Activated CD8-positive, alpha-beta memory T cell treated with anti-CD3 and anti-CD28 coated beads, Interleukin-2, amount 10 ng/mL, durations not matched to agents 7 days and 5 days (primary cell): Measurements from ENCODE around the gene GPC3. TPM values are rescaled to one million over a fixed set of nuclear protein-coding genes. Genes with fewer than 3 reads are reported as not detected.

Source experiments
- ATAC-seq: fragments of 150-1000 bp; cut with Tn5 transposase; one replicate; pipeline ENCODE4 v1.10.0; 2021; ENCODE audit warnings: moderate library complexity
- CTCF ChIA-PET: fragments of 350-600 bp; sonication (Branson Sonifier 250); formaldehyde crosslinking; loops from one replicate; lab custom pipeline; 2021; ENCODE audit warnings: antibody characterized with exemption; lab: Charles Lee
- DNase-seq: peaks from one replicate; pipeline ENCODE4 v3.0.0-alpha.2; 2020
- H3K27ac Mint-ChIP-seq: one replicate; pipeline ENCODE4 v1.8.0; 2021; ENCODE audit warnings: mild to moderate bottlenecking, mixed read lengths
- H3K27me3 Mint-ChIP-seq: one replicate; pipeline ENCODE4 v1.8.0; 2021; ENCODE audit warnings: mixed read lengths
- H3K36me3 Mint-ChIP-seq: one replicate; pipeline ENCODE4 v1.8.0; 2021; ENCODE audit warnings: mild to moderate bottlenecking, mixed read lengths
- H3K4me1 Mint-ChIP-seq: one replicate; pipeline ENCODE4 v1.8.0; 2021; ENCODE audit warnings: mixed read lengths
- H3K4me3 Mint-ChIP-seq: one replicate; pipeline ENCODE4 v1.8.0; 2021; ENCODE audit warnings: mild to moderate bottlenecking, moderate library complexity, mixed read lengths
- H3K9me3 Mint-ChIP-seq: one replicate; pipeline ENCODE4 v1.8.0; 2022; ENCODE audit warnings: low read depth, mixed read lengths
- total RNA-seq, 2 experiments: library from RNA; stranded (reverse); gene quantifications; one replicate each; pipeline ENCODE4 v1.2.3, GENCODE V29; 2021

GPC3 gene
- total RNA-seq, 2 experiments from 2014 or later = not detected

DNA sequence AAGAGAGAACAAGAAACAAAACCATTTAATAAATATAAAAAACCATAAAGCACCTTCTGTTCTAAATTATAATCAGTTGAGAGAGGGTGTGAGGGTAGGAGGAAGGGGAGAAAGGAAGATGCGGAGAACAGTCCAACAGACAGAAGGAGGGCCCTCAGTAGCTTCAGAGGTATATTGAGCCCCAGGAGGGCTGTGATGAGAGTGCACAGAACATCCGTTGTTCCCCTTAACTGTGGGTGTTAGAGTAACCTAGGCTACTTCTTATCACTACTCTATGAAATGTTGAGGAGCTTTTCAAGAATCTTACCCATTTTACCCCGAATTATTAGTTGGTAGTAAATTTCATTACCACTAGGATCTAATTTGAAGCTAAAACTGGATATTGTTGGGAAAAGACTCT, 13.8 kb downstream of the GPC3 start:
- CTCF ChIA-PET = no interaction called here
- H3K4me3 Mint-ChIP-seq = no peak overlapping the region
- no peak for DNase-seq
- H3K36me3 Mint-ChIP-seq = no peaks in the 10 kb centered on the region
- no peaks in the 10 kb centered on the region for H3K4me1 Mint-ChIP-seq
- no peak overlapping the region for H3K27ac Mint-ChIP-seq
- H3K27me3 Mint-ChIP-seq = peaks cover 4% of the 10 kb centered on the region
- H3K9me3 Mint-ChIP-seq = no peaks in the 10 kb centered on the region
- no peak for ATAC-seq

DNA sequence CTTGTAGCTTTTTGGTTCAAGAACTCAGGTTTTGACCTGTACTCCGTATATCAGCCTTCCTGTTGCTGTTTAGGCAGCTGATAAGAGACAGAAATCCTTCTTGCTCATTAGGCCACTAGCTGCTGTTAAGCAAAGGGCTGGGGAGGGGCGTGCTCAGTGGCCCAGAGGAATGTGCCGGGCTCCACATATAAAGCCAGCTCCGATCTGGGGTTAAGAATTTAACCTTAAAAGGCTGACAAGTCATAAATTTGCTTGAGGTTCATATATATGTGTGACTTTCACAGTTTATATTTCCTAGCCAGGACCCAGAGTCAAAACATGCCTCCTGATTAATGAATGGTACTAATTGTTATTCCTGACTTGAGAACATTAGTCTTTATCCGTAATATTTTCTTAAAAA, 15.3 kb downstream of the GPC3 start:
- Mint-ChIP-seq H3K27ac (no peak overlapping the region), H3K36me3 (no peaks in the 10 kb centered on the region), H3K27me3 (peaks cover 4% of the 10 kb centered on the region), H3K4me1 (no peaks in the 10 kb centered on the region), H3K9me3 (no peaks in the 10 kb centered on the region), H3K4me3 (no peak overlapping the region)
- ATAC-seq (no peak), DNase-seq (no peak)
- CTCF ChIA-PET = no interaction called here

DNA sequence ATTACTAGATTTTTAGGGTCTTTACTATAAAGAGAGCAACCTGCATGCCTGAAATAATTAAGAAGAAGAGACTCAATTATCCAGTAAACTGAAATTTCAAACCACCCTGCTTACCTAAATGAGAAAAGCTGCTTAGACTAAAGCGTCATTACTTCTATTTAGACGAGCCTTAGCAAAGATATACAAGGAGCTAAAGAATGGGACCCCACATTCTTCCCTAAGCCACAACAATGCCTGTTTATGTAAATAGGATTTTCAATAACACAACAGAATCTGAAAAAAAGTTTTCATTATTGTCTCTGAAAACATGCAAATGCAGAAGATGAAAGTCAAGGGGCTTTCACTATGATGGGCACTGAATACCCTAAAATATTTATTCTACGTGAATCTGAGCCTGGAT, 16.2 kb downstream of the GPC3 start:
- H3K27me3 Mint-ChIP-seq = peaks cover 4% of the 10 kb centered on the region
- no peak overlapping the region for H3K27ac Mint-ChIP-seq
- no peak for ATAC-seq
- no peaks in the 10 kb centered on the region for H3K36me3 Mint-ChIP-seq
- DNase-seq = no peak
- CTCF ChIA-PET = no interaction called here
- H3K9me3 Mint-ChIP-seq = no peaks in the 10 kb centered on the region
- no peaks in the 10 kb centered on the region for H3K4me1 Mint-ChIP-seq
- H3K4me3 Mint-ChIP-seq = no peak overlapping the region

DNA sequence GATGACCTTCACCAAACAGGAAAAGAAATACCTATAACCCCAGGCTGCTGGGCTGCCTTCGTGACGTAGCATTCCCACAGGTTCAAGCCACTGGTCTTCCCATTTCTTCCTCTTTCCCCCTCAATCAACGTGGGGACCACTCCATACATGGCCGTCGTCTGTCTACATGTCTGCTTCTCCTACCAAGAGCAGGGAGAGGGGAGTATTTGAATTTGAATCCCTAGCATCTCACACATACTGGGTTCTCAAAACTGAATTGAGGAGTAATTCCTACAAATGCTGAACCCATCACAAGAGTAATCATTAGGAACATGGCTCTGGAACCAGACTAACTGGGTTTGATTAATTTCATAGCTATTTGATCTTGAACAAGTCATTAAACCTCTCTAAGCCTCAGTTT, 17.3 kb downstream of the GPC3 start:
- H3K4me1 Mint-ChIP-seq = no peaks in the 10 kb centered on the region

DNA sequence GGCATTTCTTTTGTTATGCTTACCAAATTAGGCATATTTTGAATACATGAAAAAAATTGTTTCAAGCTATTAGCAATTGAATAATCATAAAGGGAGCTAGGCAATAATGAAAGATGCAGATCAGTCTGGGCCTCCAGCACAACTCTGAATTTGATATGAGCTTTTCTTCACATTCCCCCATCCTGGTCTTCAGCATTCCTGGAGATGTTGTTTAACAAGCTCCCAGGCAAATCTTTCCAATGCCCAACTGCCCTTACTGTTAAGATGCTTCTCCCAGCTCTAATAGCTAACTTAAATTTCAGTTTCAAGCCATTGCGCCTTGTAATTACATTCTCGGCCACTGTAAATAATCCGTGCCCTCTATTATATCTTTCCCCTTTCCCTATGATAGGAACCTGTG, 19.2 kb downstream of the GPC3 start:
- Mint-ChIP-seq H3K9me3 (no peaks in the 10 kb centered on the region), H3K27me3 (peaks cover 4% of the 10 kb centered on the region), H3K4me3 (no peak overlapping the region), H3K4me1 (no peaks in the 10 kb centered on the region), H3K27ac (no peak overlapping the region), H3K36me3 (no peaks in the 10 kb centered on the region)
- CTCF ChIA-PET = no interaction called here
- ATAC-seq (no peak), DNase-seq (no peak)

More for the DNA sequence above, 17.3 kb downstream of the GPC3 start:
- DNase-seq = no peak
- Mint-ChIP-seq H3K36me3 (no peaks in the 10 kb centered on the region), H3K9me3 (no peaks in the 10 kb centered on the region), H3K27me3 (peaks cover 4% of the 10 kb centered on the region), H3K4me3 (no peak overlapping the region), H3K27ac (no peak overlapping the region)
- CTCF ChIA-PET = no interaction called here
- no peak for ATAC-seq

DNA sequence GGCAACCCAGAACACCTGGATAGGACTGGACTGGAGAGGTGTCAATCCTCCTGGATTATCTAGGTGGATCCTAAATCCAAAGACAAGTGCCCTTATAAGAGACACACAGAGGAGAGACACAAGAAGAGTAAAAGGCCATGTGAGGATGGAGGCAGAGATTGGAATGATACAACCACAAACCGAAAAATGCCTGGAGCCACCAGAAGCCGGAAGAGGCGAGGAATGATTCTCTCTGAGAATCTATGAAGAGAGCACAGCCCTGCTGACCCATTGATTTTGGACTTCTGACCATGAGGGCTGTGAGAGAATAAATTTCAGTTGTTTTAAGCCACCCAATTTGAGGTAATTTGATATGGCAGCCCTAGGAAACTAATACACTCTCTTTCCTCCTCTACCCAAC, 20.1 kb downstream of the GPC3 start:
- CTCF ChIA-PET = no interaction called here

DNA sequence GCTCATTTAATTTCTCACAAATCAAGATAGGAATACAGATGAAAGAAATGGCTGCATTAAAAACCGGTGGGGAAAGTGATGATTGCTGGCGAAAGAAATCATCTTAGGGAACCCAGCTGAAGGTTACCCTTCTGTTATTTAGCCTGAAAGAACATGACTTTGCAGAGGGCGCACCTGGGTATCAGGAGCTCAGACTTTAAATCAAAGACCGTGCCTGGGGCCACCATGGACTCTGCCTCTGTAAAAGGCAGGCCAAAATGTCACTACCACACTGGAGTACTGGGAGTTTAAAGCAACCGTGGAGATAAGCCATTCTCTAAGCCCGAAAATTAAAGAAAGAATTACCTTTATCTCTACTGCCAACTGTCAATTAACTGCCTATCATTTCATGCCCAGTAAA, 24.3 kb downstream of the GPC3 start:
- Mint-ChIP-seq H3K4me3 (no peak overlapping the region), H3K9me3 (no peaks in the 10 kb centered on the region), H3K4me1 (no peaks in the 10 kb centered on the region), H3K27me3 (no peaks in the 10 kb centered on the region), H3K27ac (no peak overlapping the region), H3K36me3 (no peaks in the 10 kb centered on the region)
- no peak for DNase-seq
- CTCF ChIA-PET = no interaction called here
- no peak for ATAC-seq

More for the DNA sequence above, 20.1 kb downstream of the GPC3 start:
- H3K4me1 Mint-ChIP-seq = no peaks in the 10 kb centered on the region
- no peaks in the 10 kb centered on the region for H3K9me3 Mint-ChIP-seq
- DNase-seq (no peak), ATAC-seq (no peak)
- peaks cover 4% of the 10 kb centered on the region for H3K27me3 Mint-ChIP-seq
- H3K36me3 Mint-ChIP-seq = no peaks in the 10 kb centered on the region
- H3K4me3 Mint-ChIP-seq = no peak overlapping the region
- no peak overlapping the region for H3K27ac Mint-ChIP-seq

DNA sequence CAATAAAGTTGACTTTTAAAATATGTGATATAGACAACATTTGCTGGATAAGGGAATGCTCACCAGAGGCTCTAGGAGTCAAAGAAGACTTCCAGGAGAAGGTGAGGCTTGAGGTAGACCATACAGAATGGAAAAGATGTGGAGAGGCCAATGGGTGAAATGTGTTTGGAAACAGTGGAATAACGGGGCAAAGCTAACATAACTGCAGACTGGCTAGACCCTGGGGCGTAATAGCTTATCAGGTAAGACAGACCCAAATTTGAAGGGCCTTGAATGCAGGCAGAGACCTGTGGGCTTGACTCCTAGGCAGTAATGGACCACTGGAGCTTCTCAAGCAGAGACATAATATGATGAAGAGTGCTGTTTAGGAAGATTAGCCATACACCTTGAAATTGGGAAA, 25.4 kb downstream of the GPC3 start:
- ATAC-seq (no peak), DNase-seq (no peak)
- no peaks in the 10 kb centered on the region for H3K36me3 Mint-ChIP-seq
- CTCF ChIA-PET = no interaction called here
- peaks cover 3% of the 10 kb centered on the region for H3K27me3 Mint-ChIP-seq
- no peaks in the 10 kb centered on the region for H3K9me3 Mint-ChIP-seq
- no peaks in the 10 kb centered on the region for H3K4me1 Mint-ChIP-seq
- H3K27ac Mint-ChIP-seq = no peak overlapping the region
- H3K4me3 Mint-ChIP-seq = no peak overlapping the region

DNA sequence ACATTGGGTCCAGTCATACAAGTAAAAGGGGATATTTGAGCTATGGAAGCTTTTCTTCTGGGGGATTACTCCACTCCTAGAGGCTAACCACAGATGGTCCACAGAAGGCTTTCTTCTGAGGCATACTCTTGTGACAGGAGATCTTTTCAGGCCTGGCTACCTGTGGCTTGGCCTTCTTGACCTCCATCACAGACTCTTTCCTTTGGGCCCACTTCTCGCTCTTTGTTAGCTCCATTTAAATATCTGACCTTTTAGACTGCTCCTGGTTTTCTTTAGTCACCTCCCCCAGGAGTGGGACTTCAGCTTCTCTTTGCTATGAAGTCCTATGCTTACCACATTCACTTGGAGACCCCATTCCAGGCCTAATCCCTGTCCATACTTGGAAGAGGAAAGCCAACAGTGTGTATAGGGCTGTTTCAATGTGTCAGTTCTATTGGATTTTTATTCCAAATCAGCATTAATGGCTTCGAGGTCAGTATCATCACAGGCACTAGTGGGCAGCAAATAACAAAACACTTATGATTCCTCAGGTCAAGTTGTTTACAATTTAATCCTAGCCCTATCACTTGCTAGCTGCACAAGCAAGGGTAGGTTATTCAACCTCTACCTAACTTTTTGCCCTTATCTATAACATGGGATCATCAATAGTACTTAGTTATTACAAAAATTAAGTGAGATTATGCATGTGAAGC, 26.3 kb downstream of the GPC3 start:
- ATAC-seq (no peak), DNase-seq (no peak)
- H3K4me3 Mint-ChIP-seq = no peak overlapping the region
- H3K4me1 Mint-ChIP-seq = no peaks in the 10 kb centered on the region
- no peaks in the 10 kb centered on the region for H3K36me3 Mint-ChIP-seq
- peaks cover 3% of the 10 kb centered on the region for H3K27me3 Mint-ChIP-seq
- no peaks in the 10 kb centered on the region for H3K9me3 Mint-ChIP-seq
- H3K27ac Mint-ChIP-seq = no peak overlapping the region
- CTCF ChIA-PET = no interaction called here

DNA sequence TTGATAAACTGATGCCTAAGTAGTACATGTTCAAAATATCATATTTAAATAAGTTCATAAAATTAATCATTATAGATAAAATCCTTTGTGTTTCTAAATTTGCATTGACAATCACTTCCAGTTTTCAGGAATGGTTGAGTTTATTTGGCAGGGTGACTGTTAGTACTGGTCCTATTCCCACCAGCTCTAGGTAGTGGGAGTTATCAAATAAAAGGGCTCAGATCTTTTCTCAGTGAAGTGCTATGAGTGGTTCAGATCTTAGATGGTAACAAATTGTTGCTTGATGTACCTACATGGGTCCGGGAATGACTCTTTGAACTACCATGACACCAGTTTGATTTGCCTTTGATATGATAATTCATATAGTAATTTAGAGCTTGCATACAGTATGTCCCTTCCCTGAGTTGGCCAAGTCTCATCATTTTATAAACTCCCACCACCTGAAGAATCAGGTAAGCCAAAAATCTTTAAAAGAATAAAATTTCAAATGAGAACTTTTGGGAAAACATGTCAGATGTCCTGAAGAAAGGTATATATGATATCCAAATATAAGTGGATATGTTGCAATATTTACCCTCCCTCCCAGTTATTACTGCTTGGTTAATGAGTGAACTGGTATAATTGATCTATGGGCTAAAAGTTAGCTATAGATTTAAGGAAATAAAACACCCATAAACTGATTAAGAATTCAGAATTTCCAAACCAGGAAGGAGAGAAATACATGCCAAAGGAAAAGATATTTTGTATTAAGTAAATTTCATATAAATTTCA, 28.6 kb downstream of the GPC3 start:
- Mint-ChIP-seq H3K27ac (no peak overlapping the region), H3K4me1 (no peaks in the 10 kb centered on the region), H3K36me3 (no peaks in the 10 kb centered on the region), H3K4me3 (no peak overlapping the region), H3K27me3 (peaks cover 3% of the 10 kb centered on the region), H3K9me3 (no peaks in the 10 kb centered on the region)
- ATAC-seq = no peak
- DNase-seq = no peak
- CTCF ChIA-PET = interaction anchor here (1.3 kb wide), 1 partner anchor 34 kb away, joined by 3 read pairs; no protein-coding TSS in a partner anchor

DNA sequence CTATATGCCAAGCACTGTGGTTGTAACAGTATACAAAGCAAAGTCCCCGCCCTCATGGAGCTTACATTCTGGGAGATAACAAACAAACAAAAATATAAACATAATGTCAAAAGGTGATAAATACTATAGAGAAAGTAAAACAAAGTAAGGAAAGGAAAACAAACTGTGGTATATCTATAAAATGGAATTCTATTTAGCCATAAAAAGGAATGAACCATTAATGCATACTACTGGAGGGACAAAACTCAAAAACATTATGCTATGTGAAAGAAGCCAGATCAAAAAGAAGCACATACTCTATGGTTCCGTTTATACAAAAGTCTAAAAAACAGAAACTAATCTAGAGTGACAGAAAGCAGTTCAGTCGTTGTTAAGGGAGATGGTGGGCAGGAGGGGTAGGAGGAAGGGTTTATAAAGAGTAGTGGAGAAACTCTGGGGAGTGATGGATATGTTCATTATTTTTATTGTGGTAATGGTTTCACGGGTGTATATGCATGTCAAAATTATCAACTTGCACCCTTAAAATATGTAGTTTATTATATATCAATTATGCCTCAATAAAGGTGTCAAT, 31.5 kb downstream of the GPC3 start:
- Mint-ChIP-seq H3K36me3 (no peaks in the 10 kb centered on the region), H3K27me3 (peaks cover 3% of the 10 kb centered on the region), H3K4me1 (no peaks in the 10 kb centered on the region), H3K27ac (no peak overlapping the region), H3K9me3 (no peaks in the 10 kb centered on the region), H3K4me3 (no peak overlapping the region)
- DNase-seq (no peak), ATAC-seq (no peak)
- CTCF ChIA-PET = no interaction called here

DNA sequence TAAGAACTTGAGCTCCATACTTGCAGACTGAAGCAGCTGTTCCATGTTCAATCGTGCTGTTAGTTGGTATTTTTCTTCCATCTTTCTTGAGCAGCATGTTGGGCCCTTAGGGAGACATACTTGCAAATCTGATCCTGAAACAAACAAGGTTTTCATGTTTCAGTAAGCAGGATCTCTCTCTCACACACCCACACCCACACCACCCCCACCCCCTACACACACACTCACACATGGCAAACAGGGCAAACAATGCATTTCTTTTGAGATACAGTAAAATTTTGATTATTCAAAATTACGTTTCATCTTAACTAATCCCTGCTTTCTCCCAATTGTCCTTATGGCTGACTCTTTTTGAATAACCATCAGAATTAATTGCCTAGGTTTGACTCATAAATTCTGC, 32.3 kb downstream of the GPC3 start:
- H3K27me3 Mint-ChIP-seq = peaks cover 3% of the 10 kb centered on the region
- H3K4me3 Mint-ChIP-seq = no peak overlapping the region
- H3K9me3 Mint-ChIP-seq = no peaks in the 10 kb centered on the region
- CTCF ChIA-PET = no interaction called here
- ATAC-seq = no peak
- DNase-seq = no peak
- H3K27ac Mint-ChIP-seq = no peak overlapping the region
- no peaks in the 10 kb centered on the region for H3K36me3 Mint-ChIP-seq
- H3K4me1 Mint-ChIP-seq = no peaks in the 10 kb centered on the region

DNA sequence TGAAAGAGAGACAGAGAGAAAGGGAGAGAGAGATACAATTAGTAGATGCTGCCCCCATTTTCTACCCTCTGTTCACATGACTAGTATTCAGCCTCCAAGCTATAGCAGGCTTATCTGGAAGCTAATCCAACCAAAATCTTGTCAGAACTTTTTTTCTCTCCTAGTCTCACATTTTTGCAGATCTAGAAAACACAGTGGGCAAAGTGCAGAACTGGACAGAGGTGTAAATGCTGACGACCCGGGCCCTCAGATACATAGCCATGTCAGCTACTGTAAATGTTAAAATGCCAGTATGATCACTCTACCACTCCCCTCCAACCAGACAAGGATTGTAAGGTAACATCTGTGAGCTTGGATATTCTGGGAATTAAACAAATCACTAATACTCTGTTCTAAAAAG, 34.3 kb downstream of the GPC3 start:
- Mint-ChIP-seq H3K9me3 (no peaks in the 10 kb centered on the region), H3K27ac (no peak overlapping the region), H3K27me3 (peaks cover 6% of the 10 kb centered on the region), H3K4me3 (no peak overlapping the region), H3K36me3 (no peaks in the 10 kb centered on the region), H3K4me1 (no peaks in the 10 kb centered on the region)
- CTCF ChIA-PET = no interaction called here
- DNase-seq (no peak), ATAC-seq (no peak)

DNA sequence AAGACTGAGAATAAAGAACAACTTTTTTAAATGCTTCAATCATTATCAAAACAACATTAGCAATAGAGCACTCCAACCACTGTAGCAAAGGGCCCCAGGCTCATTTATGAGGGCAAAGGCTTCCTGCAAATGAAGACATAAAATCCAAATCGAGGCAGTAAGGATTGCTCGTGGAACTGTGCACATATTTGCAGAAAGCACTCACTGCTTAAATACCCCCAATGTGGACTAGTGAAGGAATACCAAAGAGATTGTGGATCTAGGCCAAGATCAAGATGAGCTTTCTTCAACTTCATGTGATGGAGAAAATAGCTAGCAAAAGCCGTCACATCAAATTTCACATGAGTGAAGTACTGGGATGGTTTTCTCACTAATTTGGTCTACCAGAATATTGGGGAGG, 35.2 kb downstream of the GPC3 start:
- Mint-ChIP-seq H3K27me3 (peaks cover 4% of the 10 kb centered on the region), H3K4me3 (no peak overlapping the region), H3K9me3 (no peaks in the 10 kb centered on the region), H3K27ac (no peak overlapping the region), H3K4me1 (no peaks in the 10 kb centered on the region), H3K36me3 (no peaks in the 10 kb centered on the region)
- CTCF ChIA-PET = no interaction called here
- DNase-seq = no peak
- ATAC-seq = no peak
